ENCODE data around the gene KLHL29.

The KLHL29 gene

DNA sequence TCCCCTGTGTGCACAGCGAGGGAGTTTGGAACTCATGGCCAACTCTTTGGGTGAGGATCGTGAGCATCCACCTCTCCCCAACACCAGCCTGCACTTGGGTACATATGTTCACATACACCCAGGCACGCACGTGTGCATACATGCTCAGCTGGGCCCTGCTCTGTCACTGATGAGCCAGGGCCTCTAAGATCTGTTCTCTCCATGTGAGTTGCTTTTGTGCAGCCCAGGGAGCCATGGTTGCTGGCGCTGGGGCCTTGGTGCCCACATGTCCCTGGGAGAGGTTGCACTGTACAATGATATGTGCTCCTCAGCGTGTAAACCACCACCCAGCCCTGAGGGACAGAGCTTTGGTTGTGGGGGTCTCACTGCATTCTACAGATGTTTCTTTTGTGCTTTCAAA lies 44.1 kb downstream of the KLHL29 start:
- no peak overlapping the region for H3K4me3 ChIP-seq (ENCODE audit: low read depth in 1 of 2, low read length in 2 of 2)
- no peak overlapping the region for H3K4me2 ChIP-seq (ENCODE audit: insufficient read depth, low read length)
- DNase-seq = no peak
- H3K79me2 ChIP-seq (ENCODE audit: insufficient read depth, low read length) = no peaks in the 10 kb centered on the region
- H4K20me1 ChIP-seq (ENCODE audit: insufficient read depth, low read length) = peaks cover 6% of the 10 kb centered on the region; the same call in 1 of the 2 replicates
- no peak overlapping the region for H3K9ac ChIP-seq (ENCODE audit: low read depth, low read length)
- no peaks in the 10 kb centered on the region for H3K27me3 ChIP-seq (ENCODE audit: insufficient read depth, low read length, poor library complexity)
- H3K9me3 ChIP-seq (ENCODE audit: insufficient read depth, low read length, severe bottlenecking) = no peaks in the 10 kb centered on the region
- ATAC-seq (ENCODE audit: insufficient read depth, low read depth) = no peak
- no peak overlapping the region for H2AFZ ChIP-seq (ENCODE audit: low read depth, low read length)
- no peaks in the 10 kb centered on the region for H3K4me1 ChIP-seq (ENCODE audit: insufficient read depth, low read length)
- no peak overlapping the region for H3K27ac ChIP-seq (ENCODE audit: low read length)
- TF ChIP-seq EZH2 (IDR thresholded peaks at IDR 0.05; ENCODE audit: borderline replicate concordance, low read depth, low read length, severe bottlenecking) = no peak
- TF ChIP-seq, protein P1, sequence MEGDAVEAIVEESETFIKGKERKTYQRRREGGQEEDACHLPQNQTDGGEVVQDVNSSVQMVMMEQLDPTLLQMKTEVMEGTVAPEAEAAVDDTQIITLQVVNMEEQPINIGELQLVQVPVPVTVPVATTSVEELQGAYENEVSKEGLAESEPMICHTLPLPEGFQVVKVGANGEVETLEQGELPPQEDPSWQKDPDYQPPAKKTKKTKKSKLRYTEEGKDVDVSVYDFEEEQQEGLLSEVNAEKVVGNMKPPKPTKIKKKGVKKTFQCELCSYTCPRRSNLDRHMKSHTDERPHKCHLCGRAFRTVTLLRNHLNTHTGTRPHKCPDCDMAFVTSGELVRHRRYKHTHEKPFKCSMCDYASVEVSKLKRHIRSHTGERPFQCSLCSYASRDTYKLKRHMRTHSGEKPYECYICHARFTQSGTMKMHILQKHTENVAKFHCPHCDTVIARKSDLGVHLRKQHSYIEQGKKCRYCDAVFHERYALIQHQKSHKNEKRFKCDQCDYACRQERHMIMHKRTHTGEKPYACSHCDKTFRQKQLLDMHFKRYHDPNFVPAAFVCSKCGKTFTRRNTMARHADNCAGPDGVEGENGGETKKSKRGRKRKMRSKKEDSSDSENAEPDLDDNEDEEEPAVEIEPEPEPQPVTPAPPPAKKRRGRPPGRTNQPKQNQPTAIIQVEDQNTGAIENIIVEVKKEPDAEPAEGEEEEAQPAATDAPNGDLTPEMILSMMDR (IDR thresholded peaks at IDR 0.05; ENCODE audit: borderline replicate concordance, extremely low read depth, low read length, poor library complexity, severe bottlenecking) = no peak
- H3K36me3 ChIP-seq (ENCODE audit: insufficient read depth, low read length) = no peaks in the 10 kb centered on the region

DNA sequence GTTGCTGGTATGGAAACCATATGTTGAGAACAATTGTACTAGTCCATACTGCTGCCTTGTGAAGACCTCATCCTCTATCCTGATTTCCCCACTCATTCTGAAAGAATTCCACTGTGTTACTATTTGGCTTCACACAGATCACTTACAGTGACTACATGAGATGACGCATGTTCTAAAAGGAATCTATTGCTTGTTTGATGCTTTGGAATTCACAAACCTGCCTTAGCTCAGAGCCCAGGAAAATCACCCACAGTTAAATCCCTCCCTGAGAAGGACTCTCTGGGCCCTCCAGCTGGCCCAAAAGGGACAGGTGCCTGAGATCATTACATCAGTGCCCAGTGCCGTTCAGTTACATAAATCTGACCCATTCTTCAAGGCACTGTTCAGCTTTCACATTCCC lies 45.3 kb downstream of the KLHL29 start:
- H2AFZ ChIP-seq (ENCODE audit: low read depth, low read length) = no peak overlapping the region
- no peaks in the 10 kb centered on the region for H3K79me2 ChIP-seq (ENCODE audit: insufficient read depth, low read length)
- peaks cover 6% of the 10 kb centered on the region; the same call in 1 of the 2 replicates for H4K20me1 ChIP-seq (ENCODE audit: insufficient read depth, low read length)
- no peaks in the 10 kb centered on the region for H3K9me3 ChIP-seq (ENCODE audit: insufficient read depth, low read length, severe bottlenecking)
- H3K4me2 ChIP-seq (ENCODE audit: insufficient read depth, low read length) = no peak overlapping the region
- H3K27ac ChIP-seq (ENCODE audit: low read length) = no peak overlapping the region
- H3K4me3 ChIP-seq (ENCODE audit: low read depth in 1 of 2, low read length in 2 of 2) = no peak overlapping the region
- H3K36me3 ChIP-seq (ENCODE audit: insufficient read depth, low read length) = no peaks in the 10 kb centered on the region
- no peak for ATAC-seq (ENCODE audit: insufficient read depth, low read depth)
- TF ChIP-seq, protein P1 (IDR thresholded peaks at IDR 0.05; ENCODE audit: borderline replicate concordance, extremely low read depth, low read length, poor library complexity, severe bottlenecking) = no peak
- TF ChIP-seq EZH2 (IDR thresholded peaks at IDR 0.05; ENCODE audit: borderline replicate concordance, low read depth, low read length, severe bottlenecking) = no peak
- no peaks in the 10 kb centered on the region for H3K27me3 ChIP-seq (ENCODE audit: insufficient read depth, low read length, poor library complexity)
- peaks cover 1% of the 10 kb centered on the region; the same call in 1 of the 2 replicates for H3K4me1 ChIP-seq (ENCODE audit: insufficient read depth, low read length)
- H3K9ac ChIP-seq (ENCODE audit: low read depth, low read length) = no peak overlapping the region
- no peak for DNase-seq

DNA sequence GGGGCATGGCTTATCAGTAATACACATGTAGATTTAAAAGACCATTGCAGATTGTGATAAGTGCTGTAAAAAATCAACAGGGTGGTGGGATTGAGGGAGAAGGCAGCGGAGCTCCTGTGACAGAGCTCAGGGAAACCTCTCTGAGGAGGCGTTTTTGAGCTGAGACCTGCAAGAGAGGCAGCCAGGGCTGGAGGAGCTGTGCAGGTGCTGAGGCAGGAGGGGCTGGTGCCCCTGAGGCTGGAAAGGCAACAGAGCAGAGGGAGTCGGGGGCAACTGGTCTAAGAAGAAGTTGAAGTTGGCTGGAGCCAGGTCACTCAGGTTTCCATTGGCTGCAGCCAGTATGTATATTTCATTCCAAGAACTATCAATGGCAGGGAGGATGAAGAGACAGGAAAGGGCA lies 47.6 kb downstream of the KLHL29 start:
- DNase-seq = no peak
- no peaks in the 10 kb centered on the region for H3K9me3 ChIP-seq (ENCODE audit: insufficient read depth, low read length, severe bottlenecking)
- H2AFZ ChIP-seq (ENCODE audit: low read depth, low read length) = no peak overlapping the region
- H3K27me3 ChIP-seq (ENCODE audit: insufficient read depth, low read length, poor library complexity) = peaks cover 3% of the 10 kb centered on the region
- no peak overlapping the region for H3K9ac ChIP-seq (ENCODE audit: low read depth, low read length)
- ATAC-seq (ENCODE audit: insufficient read depth, low read depth) = no peak
- TF ChIP-seq, protein P1 (IDR thresholded peaks at IDR 0.05; ENCODE audit: borderline replicate concordance, extremely low read depth, low read length, poor library complexity, severe bottlenecking) = no peak
- TF ChIP-seq EZH2 (IDR thresholded peaks at IDR 0.05; ENCODE audit: borderline replicate concordance, low read depth, low read length, severe bottlenecking) = no peak
- H3K4me3 ChIP-seq (ENCODE audit: low read depth in 1 of 2, low read length in 2 of 2) = no peak overlapping the region
- no peak overlapping the region for H3K4me2 ChIP-seq (ENCODE audit: insufficient read depth, low read length)
- H3K79me2 ChIP-seq (ENCODE audit: insufficient read depth, low read length) = no peaks in the 10 kb centered on the region
- H3K36me3 ChIP-seq (ENCODE audit: insufficient read depth, low read length) = no peaks in the 10 kb centered on the region
- peaks cover 6% of the 10 kb centered on the region; the same call in 1 of the 2 replicates for H4K20me1 ChIP-seq (ENCODE audit: insufficient read depth, low read length)
- no peak overlapping the region for H3K27ac ChIP-seq (ENCODE audit: low read length)
- peaks cover 14% of the 10 kb centered on the region for H3K4me1 ChIP-seq (ENCODE audit: insufficient read depth, low read length)

DNA sequence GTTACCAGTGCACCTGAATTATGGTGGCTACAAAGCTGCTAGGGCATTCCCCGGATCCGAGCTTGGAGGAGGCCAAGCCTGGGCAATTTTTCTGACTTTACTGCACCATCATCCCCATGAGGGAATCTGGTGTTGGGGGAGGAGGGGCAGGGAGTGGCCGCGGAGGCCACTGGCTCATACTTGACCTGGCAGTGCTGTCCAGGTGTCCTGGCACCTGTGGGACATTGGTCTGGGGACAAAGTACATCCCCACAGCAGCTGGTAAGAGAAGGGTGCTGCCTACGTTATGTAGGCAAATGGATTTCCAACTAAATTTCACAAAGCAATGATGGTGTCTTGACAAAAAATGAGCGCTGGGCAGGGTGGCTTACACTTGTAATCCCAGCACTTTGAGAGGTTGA lies 48.3 kb downstream of the KLHL29 start:
- peaks cover 6% of the 10 kb centered on the region; the same call in 1 of the 2 replicates for H4K20me1 ChIP-seq (ENCODE audit: insufficient read depth, low read length)
- H3K4me1 ChIP-seq (ENCODE audit: insufficient read depth, low read length) = peaks cover 14% of the 10 kb centered on the region
- H2AFZ ChIP-seq (ENCODE audit: low read depth, low read length) = no peak overlapping the region
- no peaks in the 10 kb centered on the region for H3K36me3 ChIP-seq (ENCODE audit: insufficient read depth, low read length)
- no peaks in the 10 kb centered on the region for H3K9me3 ChIP-seq (ENCODE audit: insufficient read depth, low read length, severe bottlenecking)
- TF ChIP-seq, protein P1 (IDR thresholded peaks at IDR 0.05; ENCODE audit: borderline replicate concordance, extremely low read depth, low read length, poor library complexity, severe bottlenecking) = no peak
- TF ChIP-seq EZH2 (IDR thresholded peaks at IDR 0.05; ENCODE audit: borderline replicate concordance, low read depth, low read length, severe bottlenecking) = no peak
- H3K4me3 ChIP-seq (ENCODE audit: low read depth in 1 of 2, low read length in 2 of 2) = no peak overlapping the region
- H3K79me2 ChIP-seq (ENCODE audit: insufficient read depth, low read length) = no peaks in the 10 kb centered on the region
- ATAC-seq (ENCODE audit: insufficient read depth, low read depth) (no peak), DNase-seq (no peak)
- no peak overlapping the region for H3K9ac ChIP-seq (ENCODE audit: low read depth, low read length)
- peaks cover 3% of the 10 kb centered on the region for H3K27me3 ChIP-seq (ENCODE audit: insufficient read depth, low read length, poor library complexity)
- H3K27ac ChIP-seq (ENCODE audit: low read length) = no peak overlapping the region
- no peak overlapping the region for H3K4me2 ChIP-seq (ENCODE audit: insufficient read depth, low read length)

All from DND-41 (cell line).